OCI-LY7 (cell line): ENCODE data around the gene PDIA2. TPM values are rescaled to one million over a fixed set of nuclear protein-coding genes. Genes with fewer than 3 reads are reported as not detected.
"Not testable (repeated sequence)": the region's sequence is repeated elsewhere in the genome, so short reads cannot be mapped to it uniquely, and the experiment has no call there.

ENCODE experiments used
- BruUV-seq: library from RNA; stranded (reverse); fragments of 400-500 nt; replicated peaks from 2 replicates; lab custom pipeline; 2021; lab: Mats Ljungman, UMichigan
- CTCF ChIA-PET: fragments of 300-600 bp; sonication (Branson Sonifier 250); formaldehyde crosslinking; loops from one replicate; lab custom pipeline; 2022; ENCODE audit warnings: antibody characterized with exemption; ENCODE audit not compliant: unreplicated experiment; lab: Charles Lee
- POLR2A ChIA-PET: fragments of 300-600 bp; sonication (Branson Sonifier 250); formaldehyde crosslinking; loops from one replicate; lab custom pipeline; 2022; ENCODE audit warnings: antibody characterized with exemption; lab: Charles Lee
- DNase-seq: peaks from one replicate; pipeline ENCODE4 v3.0.0-alpha.2; 2015; ENCODE audit warnings: low spot score
- H2AFZ ChIP-seq: fragments of 200-600 bp; sonication (generic), shearing (Covaris generic); 2 replicates; pipeline ENCODE4 v1.6.1; 2014; ENCODE audit warnings: mild to moderate bottlenecking, antibody characterized with exemption, low read length, moderate library complexity
- H3K27ac ChIP-seq: fragments of 200-600 bp; sonication (generic); 2 replicates; pipeline ENCODE4 v1.5.1; 2014; ENCODE audit warnings: mixed run types, low read depth, mild to moderate bottlenecking, moderate library complexity, low read length, inconsistent platforms; ENCODE audit not compliant: poor library complexity, severe bottlenecking
- H3K36me3 ChIP-seq: fragments of 200-600 bp; sonication (generic); 2 replicates; pipeline ENCODE4 v1.6.1; 2014; ENCODE audit warnings: mild to moderate bottlenecking, antibody characterized with exemption, low read length, moderate library complexity, mixed read lengths; ENCODE audit not compliant: insufficient read depth
- H3K4me1 ChIP-seq: fragments of 200-600 bp; sonication (generic); 2 replicates; pipeline ENCODE4 v1.5.1; 2014; ENCODE audit warnings: mild to moderate bottlenecking, low read length; ENCODE audit not compliant: insufficient read depth, poor library complexity, severe bottlenecking
- H3K4me2 ChIP-seq: fragments of 200-600 bp; sonication (generic); 2 replicates; pipeline ENCODE4 v1.6.1; 2014; ENCODE audit warnings: mild to moderate bottlenecking, low read length
- H3K4me3 ChIP-seq: fragments of 200-600 bp; sonication (generic); 2 replicates; pipeline ENCODE4 v1.5.1; 2014; ENCODE audit warnings: mild to moderate bottlenecking, low read depth, low read length; ENCODE audit not compliant: poor library complexity, severe bottlenecking
- H3K79me2 ChIP-seq: fragments of 200-600 bp; sonication (generic); 2 replicates; pipeline ENCODE4 v1.6.1; 2016; ENCODE audit warnings: low read depth, mild to moderate bottlenecking, low read length, moderate library complexity, mixed read lengths; ENCODE audit not compliant: insufficient read depth
- H3K9me2 ChIP-seq: fragments of 200-600 bp; sonication (generic); 2 replicates; pipeline ENCODE4 v1.6.1; 2016; ENCODE audit warnings: mild to moderate bottlenecking, low read length, mixed read lengths; ENCODE audit not compliant: insufficient read depth
- H3K9me3 ChIP-seq: fragments of 200-600 bp; sonication (generic); 2 replicates; pipeline ENCODE4 v1.6.1; 2014; ENCODE audit warnings: mild to moderate bottlenecking, mixed run types, low read length, mixed read lengths
- H4K20me1 ChIP-seq: fragments of 200-600 bp; sonication (generic); 2 replicates; pipeline ENCODE4 v1.6.1; 2014; ENCODE audit warnings: mild to moderate bottlenecking, antibody characterized with exemption, low read length, moderate library complexity, mixed read lengths; ENCODE audit not compliant: insufficient read depth
- CTCF ChIP-seq: fragments of 200-600 bp; sonication (generic); conservative IDR thresholded peaks from 2 replicates; pipeline ENCODE4 v1.5.1; 2014; ENCODE audit warnings: mild to moderate bottlenecking, antibody characterized with exemption, low read length, moderate library complexity, mixed read lengths
- EZH2phosphoT487 ChIP-seq: fragments of 200-600 bp; sonication (generic); IDR thresholded peaks from 2 replicates; pipeline ENCODE4 v1.6.1; 2018; ENCODE audit warnings: low read depth, borderline replicate concordance, mild to moderate bottlenecking, mixed run types, antibody characterized with exemption, low read length, moderate library complexity, mixed read lengths
- intact Hi-C: fragments of 100-400 bp; cut with micrococcal nuclease; formaldehyde crosslinking; loops from one replicate; pipeline ENCODE4 v1.10.0; 2022; ENCODE audit not compliant: unreplicated experiment
- total RNA-seq, 2 experiments: library from RNA; depleted of rRNA in 1 of 2; stranded (reverse); fragments of >200 nt in 1 of 2; shearing (Covaris generic) in 1 of 2; gene quantifications; 2 replicates each; pipeline ENCODE4 v1.2.3, GENCODE V29; 2014 to 2022

PDIA2 gene
- total RNA-seq, 2 experiments from 2014 or later, result not detected

- Histone ChIP-seq H3K36me3 (no peaks in the 10 kb centered on the region), H4K20me1 (no peaks in the 10 kb centered on the region), H3K79me2 (no peaks in the 10 kb centered on the region), H3K4me1 (no peaks in the 10 kb centered on the region), H3K27ac (no peak overlapping the region), H3K4me2 (no peak overlapping the region), H2AFZ (no peak overlapping the region), H3K9me3 (no peaks in the 10 kb centered on the region), H3K4me3 (no peak overlapping the region), H3K9me2 (no peaks in the 10 kb centered on the region)
- TF ChIP-seq EZH2phosphoT487 (no peak), CTCF (no peak)
- intact Hi-C loops, result no loop called here
- DNase-seq, result no peak
- CTCF ChIA-PET, result no interaction called here
- no TSS peak for BruUV-seq
- POLR2A ChIA-PET, result no interaction called here
Observed at GRCh38 chr16:265711-266110, 17.3 kb upstream of the PDIA2 start.

GRCh38 chr16:266258-267164 lies 16.5 kb upstream of the PDIA2 start:
- intact Hi-C loops, result no loop called here
- Histone ChIP-seq H2AFZ (no peak overlapping the region), H3K9me3 (no peaks in the 10 kb centered on the region), H4K20me1 (no peaks in the 10 kb centered on the region), H3K27ac (no peak overlapping the region), H3K9me2 (no peaks in the 10 kb centered on the region), H3K4me2 (no peak overlapping the region), H3K36me3 (no peaks in the 10 kb centered on the region), H3K79me2 (no peaks in the 10 kb centered on the region), H3K4me1 (no peaks in the 10 kb centered on the region), H3K4me3 (no peak overlapping the region)
- ChIA-PET CTCF (no interaction called here), POLR2A (no interaction called here)
- TF ChIP-seq EZH2phosphoT487 (no peak), CTCF (no peak)
- BruUV-seq, result no TSS peak
- DNase-seq, result no peak

GRCh38 chr16:267562-267961 lies 15.4 kb upstream of the PDIA2 start:
- H3K9me3 ChIP-seq, H3K36me3 ChIP-seq, H3K4me3 ChIP-seq, BruUV-seq, H3K9me2 ChIP-seq, intact Hi-C loops, H3K4me1 ChIP-seq, H3K27ac ChIP-seq, H4K20me1 ChIP-seq, H2AFZ ChIP-seq, H3K4me2 ChIP-seq, DNase-seq, POLR2A ChIA-PET, CTCF ChIA-PET, H3K79me2 ChIP-seq: not testable (repeated sequence)
